HCT116 (cell line): ENCODE results near the gene FAM240B. TPM values are rescaled to one million over a fixed set of nuclear protein-coding genes. Genes with fewer than 3 reads are reported as not detected.

ENCODE experiments used
- ATAC-seq: fragments of 200-7000 bp; cut with Tn5 transposase; 2 replicates; pipeline ENCODE4 v1.9.1; 2020; ENCODE audit warnings: mild to moderate bottlenecking, moderate library complexity
- BruUV-seq: library from RNA; stranded (reverse); fragments of 400-500 nt; replicated peaks from 2 replicates; lab custom pipeline; 2021; lab: Mats Ljungman, UMichigan
- CTCF ChIA-PET: fragments of 300-600 bp; sonication (Branson Sonifier 250); formaldehyde crosslinking; loops from one replicate; lab custom pipeline; 2021; ENCODE audit warnings: antibody characterized with exemption; lab: Charles Lee
- POLR2A ChIA-PET: fragments of 300-600, 350-600 bp; sonication (Branson Sonifier 250); formaldehyde crosslinking; loops from one replicate; lab custom pipeline; 2021; ENCODE audit warnings: antibody characterized with exemption; lab: Charles Lee
- RAD21 ChIA-PET, 2 experiments: fragments of 300-600 bp; sonication (Branson Sonifier 250); formaldehyde crosslinking; loops; one replicate each; lab custom pipeline; 2023; ENCODE audit warnings: low total read pairs in 2 of 2; ENCODE audit not compliant: uncharacterized antibody in 2 of 2, unreplicated experiment in 2 of 2, low non-redundant PET in 1 of 2; lab: Charles Lee
- DNase-seq: peaks from one replicate; pipeline ENCODE4 v3.0.0-alpha.2; 2010; ENCODE audit warnings: low read depth, low spot score
- H2AFZ ChIP-seq: fragments of 200-600 bp; shearing (Covaris generic), sonication (generic); 2 replicates; pipeline ENCODE4 v1.6.1; 2017; ENCODE audit warnings: low read depth, mixed run types, mixed read lengths, antibody characterized with exemption, low read length; ENCODE audit not compliant: poor library complexity, severe bottlenecking
- H3K27ac ChIP-seq: 2 replicates; pipeline ENCODE4 v1.5.1; 2012; ENCODE audit warnings: low read depth, low read length
- H3K27me3 ChIP-seq: fragments of 200-600 bp; sonication (generic); 2 replicates; pipeline ENCODE4 v1.6.1; 2016; ENCODE audit warnings: mixed run types, low read length, mixed read lengths; ENCODE audit not compliant: insufficient read depth
- H3K36me3 ChIP-seq, 2 experiments: fragments of 200-500 bp in 1 of 2; fragments of 200-600 bp in 1 of 2; sonication (Bioruptor generic) in 1 of 2; sonication (generic) in 1 of 2; 2 replicates each; pipeline versions ENCODE4 v1.5.1 to v1.6.1; 2014 to 2016; ENCODE audit warnings: low read length in 2 of 2, inconsistent platforms in 1 of 2, mixed read lengths in 1 of 2, mixed run types in 1 of 2; ENCODE audit not compliant: insufficient read depth in 2 of 2, control insufficient read depth in 1 of 2
- H3K4me1 ChIP-seq, 2 experiments: fragments of 200-600 bp in 1 of 2; sonication (generic) in 1 of 2; 2 replicates each; pipeline versions ENCODE4 v1.5.1 to v1.6.1; 2012 to 2017; ENCODE audit warnings: low read length in 2 of 2, inconsistent platforms in 1 of 2, mild to moderate bottlenecking in 1 of 2, mixed read lengths in 1 of 2, mixed run types in 1 of 2, moderate library complexity in 1 of 2; ENCODE audit not compliant: insufficient read depth in 2 of 2, control insufficient read depth in 1 of 2
- H3K4me2 ChIP-seq: fragments of 200-600 bp; sonication (generic); 2 replicates; pipeline ENCODE4 v1.6.1; 2017; ENCODE audit warnings: mixed run types, low read length, mixed read lengths
- H3K4me3 ChIP-seq, 2 experiments: fragments of 200-600 bp in 1 of 2; sonication (generic) in 1 of 2; replicated peaks in 1 of 2; 2 replicates each; pipeline ENCODE4 v1.5.1; 2011 to 2016; ENCODE audit warnings: low read length in 2 of 2, control low read depth in 1 of 2, low read depth in 1 of 2, mild to moderate bottlenecking in 1 of 2, mixed read lengths in 1 of 2, mixed run types in 1 of 2
- H3K79me2 ChIP-seq: fragments of 200-600 bp; sonication (generic); 2 replicates; pipeline ENCODE4 v1.6.1; 2017; ENCODE audit warnings: mild to moderate bottlenecking, mixed run types, low read length, moderate library complexity, mixed read lengths; ENCODE audit not compliant: insufficient read depth
- H3K9ac ChIP-seq: fragments of 200-600 bp; sonication (generic); 2 replicates; pipeline ENCODE4 v1.6.1; 2016; ENCODE audit warnings: low read length, mixed read lengths
- H3K9me2 ChIP-seq: fragments of 200-600 bp; sonication (generic), shearing (Covaris generic); 2 replicates; pipeline ENCODE4 v1.6.1; 2017; ENCODE audit warnings: mixed run types, mild to moderate bottlenecking, moderate library complexity; ENCODE audit not compliant: insufficient read depth
- H3K9me3 ChIP-seq, 2 experiments: fragments of 200-500 bp in 1 of 2; fragments of 200-600 bp in 1 of 2; sonication (Bioruptor generic) in 1 of 2; sonication (generic) in 1 of 2; 2 replicates each; pipeline ENCODE4 v1.6.1; 2014 to 2017; ENCODE audit warnings: low read length in 2 of 2, mixed read lengths in 2 of 2, inconsistent platforms in 1 of 2, low read depth in 1 of 2, mild to moderate bottlenecking in 1 of 2, mixed run types in 1 of 2, moderate library complexity in 1 of 2; ENCODE audit not compliant: control insufficient read depth in 1 of 2, insufficient read depth in 1 of 2
- H4K20me1 ChIP-seq: fragments of 200-600 bp; sonication (generic), shearing (Covaris generic); 2 replicates; pipeline ENCODE4 v1.6.1; 2017; ENCODE audit warnings: mixed run types, mild to moderate bottlenecking, moderate library complexity; ENCODE audit not compliant: insufficient read depth
- ATF3 ChIP-seq: IDR thresholded peaks from 2 replicates; pipeline ENCODE4 v1.6.1; 2012
- CBX3 ChIP-seq: IDR thresholded peaks from 2 replicates; pipeline ENCODE4 v1.6.1; 2012; ENCODE audit warnings: low read depth
- CEBPB ChIP-seq: IDR thresholded peaks from 2 replicates; pipeline ENCODE4 v1.6.1; 2012; ENCODE audit warnings: low read depth
- CTCF ChIP-seq, 3 experiments: fragments of 200-600 bp in 1 of 3; sonication (generic) in 1 of 3; IDR thresholded peaks in 2 of 3; conservative IDR thresholded peaks in 1 of 3; 2 replicates each; pipeline ENCODE4 v1.5.1; 2012 to 2017; ENCODE audit warnings: low read depth in 2 of 3, low read length in 2 of 3, antibody characterized with exemption in 1 of 3, borderline replicate concordance in 1 of 3, control low read depth in 1 of 3, mild to moderate bottlenecking in 1 of 3, mixed read lengths in 1 of 3, mixed run types in 1 of 3, moderate library complexity in 1 of 3; ENCODE audit not compliant: insufficient read depth in 1 of 3
- ELF1 ChIP-seq: IDR thresholded peaks from 2 replicates; pipeline ENCODE4 v1.6.1; 2012; ENCODE audit warnings: low read depth, borderline replicate concordance
- FOSL1 ChIP-seq: IDR thresholded peaks from 2 replicates; pipeline ENCODE4 v1.6.1; 2012; ENCODE audit warnings: low read depth
- MAX ChIP-seq: IDR thresholded peaks from 2 replicates; pipeline ENCODE4 v1.6.1; 2012
- POLR2A ChIP-seq: IDR thresholded peaks from 2 replicates; pipeline ENCODE4 v1.7.0; 2011; ENCODE audit warnings: borderline replicate concordance; ENCODE audit not compliant: insufficient read depth, insufficient read length; ENCODE audit errors: extremely low read depth
- SIN3A ChIP-seq: IDR thresholded peaks from 2 replicates; pipeline ENCODE4 v1.6.1; 2012; ENCODE audit warnings: low read depth
- SP1 ChIP-seq: IDR thresholded peaks from 2 replicates; pipeline ENCODE4 v1.6.1; 2012; ENCODE audit warnings: low read depth
- SRF ChIP-seq: IDR thresholded peaks from 2 replicates; pipeline ENCODE4 v1.6.1; 2012; ENCODE audit warnings: low read depth
- YY1 ChIP-seq: IDR thresholded peaks from 2 replicates; pipeline ENCODE4 v1.6.1; 2011; ENCODE audit warnings: low read length, low read depth, moderate library complexity, mild to moderate bottlenecking; ENCODE audit not compliant: insufficient replicate concordance; ENCODE audit errors: extremely low read depth
- ZFX ChIP-seq: fragments of 450-650 bp; IDR thresholded peaks from 2 replicates; pipeline ENCODE4 v1.6.1; 2017
- intact Hi-C: fragments of 100-400 bp; cut with micrococcal nuclease; formaldehyde crosslinking; loops from 2 replicates; pipeline ENCODE4 v1.10.0; 2022
- total RNA-seq: library from RNA; stranded (reverse); gene quantifications from one replicate; pipeline ENCODE4 v1.2.1, GENCODE V29; 2021; ENCODE audit not compliant: unreplicated experiment

FAM240B gene
- total RNA-seq, 1 experiment from 2014 or later = not detected

- H3K4me3 ChIP-seq = no peak overlapping the region
- CTCF ChIA-PET = no interaction called here
- DNase-seq (no peak), ATAC-seq (no peak)
- H3K79me2 ChIP-seq = no peaks in the 10 kb centered on the region
- H3K9me3 ChIP-seq = no peaks in the 10 kb centered on the region
- no peaks in the 10 kb centered on the region for H3K9me2 ChIP-seq
- POLR2A ChIA-PET = no interaction called here
- H2AFZ ChIP-seq = no peak overlapping the region
- no peaks in the 10 kb centered on the region for H4K20me1 ChIP-seq
- RAD21 ChIA-PET = no interaction called here
- H3K4me1 ChIP-seq = no peaks in the 10 kb centered on the region
- H3K36me3 ChIP-seq = no peaks in the 10 kb centered on the region
- intact Hi-C loops = no loop called here
- H3K4me2 ChIP-seq = no peak overlapping the region
- no peaks in the 10 kb centered on the region; the same call in 1 of the 2 replicates for H3K27me3 ChIP-seq
- H3K9ac ChIP-seq = no peak overlapping the region
- TF ChIP-seq ELF1 (no peak), POLR2A (no peak), ATF3 (no peak), MAX (no peak), CTCF (IDR thresholded peaks at IDR 0.05 in 2 of 3, conservative IDR thresholded peaks at IDR 0.05 in 1 of 3; ENCODE audit: borderline replicate concordance in 1 of 3, insufficient read depth in 1 of 3, low read depth in 2 of 3, low read length in 2 of 3) (no peak), FOSL1 (no peak), SRF (no peak), CBX3 (no peak), YY1 (no peak), ZFX (no peak), CEBPB (no peak), SIN3A (no peak), SP1 (no peak)
- BruUV-seq = no TSS peak
- H3K27ac ChIP-seq = no peak overlapping the region
Observed at GRCh38 chr9:38656896-38657295, 63.0 kb downstream of the FAM240B start.
